ENCODE measurements around the gene MTAP. TPM values are rescaled to one million over a fixed set of nuclear protein-coding genes. Genes with fewer than 3 reads are reported as not detected.
A peak's percentile ranks its signal among the peaks of the same experiment; 100 is the strongest.

Gene MTAP
- total and polyA plus RNA-seq, 2 of the 13 experiments (the other 11 are each of a cell fraction or from before 2014, with no cell fraction given): 16.7 to 51.2 TPM

DNA sequence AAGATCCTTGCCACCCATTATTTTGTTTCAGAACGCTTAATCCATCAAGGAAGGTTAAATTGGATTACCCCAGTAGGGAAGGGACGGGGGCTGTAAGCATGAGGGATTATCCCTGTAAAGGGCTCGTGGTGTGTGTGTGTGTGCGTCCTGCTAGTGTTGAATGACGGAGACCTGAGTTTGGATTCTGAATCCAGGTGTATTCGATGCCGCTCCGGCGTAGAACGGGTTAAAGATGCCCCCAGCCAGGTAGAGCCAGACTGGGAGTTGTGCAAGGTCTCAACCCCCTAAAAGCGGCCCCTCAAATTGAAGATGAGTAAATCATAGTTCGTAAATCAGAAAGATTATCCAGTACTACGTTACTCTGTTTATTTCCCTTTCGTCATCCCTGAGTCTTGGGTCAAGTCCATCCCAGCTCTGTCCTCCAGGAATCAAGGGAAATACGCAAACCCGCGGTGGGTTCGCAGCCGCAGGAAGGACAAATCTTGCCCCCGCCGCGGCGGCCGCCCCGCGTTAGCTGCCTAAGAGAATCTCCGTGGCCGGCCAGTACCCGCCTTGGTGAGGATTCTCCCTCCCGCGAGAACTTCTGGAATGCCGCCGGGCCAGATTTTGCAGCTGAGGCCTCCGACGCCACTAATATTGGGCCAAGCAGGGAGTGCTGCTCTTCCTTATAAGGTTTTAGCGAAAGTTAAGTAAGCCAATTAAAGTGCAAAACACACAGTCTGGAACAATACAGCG lies 586 bp upstream of the MTAP start (continued):
- TF ChIP-seq, protein P1, sequence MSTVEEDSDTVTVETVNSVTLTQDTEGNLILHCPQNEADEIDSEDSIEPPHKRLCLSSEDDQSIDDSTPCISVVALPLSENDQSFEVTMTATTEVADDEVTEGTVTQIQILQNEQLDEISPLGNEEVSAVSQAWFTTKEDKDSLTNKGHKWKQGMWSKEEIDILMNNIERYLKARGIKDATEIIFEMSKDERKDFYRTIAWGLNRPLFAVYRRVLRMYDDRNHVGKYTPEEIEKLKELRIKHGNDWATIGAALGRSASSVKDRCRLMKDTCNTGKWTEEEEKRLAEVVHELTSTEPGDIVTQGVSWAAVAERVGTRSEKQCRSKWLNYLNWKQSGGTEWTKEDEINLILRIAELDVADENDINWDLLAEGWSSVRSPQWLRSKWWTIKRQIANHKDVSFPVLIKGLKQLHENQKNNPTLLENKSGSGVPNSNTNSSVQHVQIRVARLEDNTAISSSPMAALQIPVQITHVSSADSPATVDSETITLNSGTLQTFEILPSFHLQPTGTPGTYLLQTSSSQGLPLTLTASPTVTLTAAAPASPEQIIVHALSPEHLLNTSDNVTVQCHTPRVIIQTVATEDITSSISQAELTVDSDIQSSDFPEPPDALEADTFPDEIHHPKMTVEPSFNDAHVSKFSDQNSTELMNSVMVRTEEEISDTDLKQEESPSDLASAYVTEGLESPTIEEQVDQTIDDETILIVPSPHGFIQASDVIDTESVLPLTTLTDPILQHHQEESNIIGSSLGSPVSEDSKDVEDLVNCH (CRISPR knock-in tag; IDR thresholded peaks at IDR 0.05): no peak
- TF ChIP-seq, protein P2, sequence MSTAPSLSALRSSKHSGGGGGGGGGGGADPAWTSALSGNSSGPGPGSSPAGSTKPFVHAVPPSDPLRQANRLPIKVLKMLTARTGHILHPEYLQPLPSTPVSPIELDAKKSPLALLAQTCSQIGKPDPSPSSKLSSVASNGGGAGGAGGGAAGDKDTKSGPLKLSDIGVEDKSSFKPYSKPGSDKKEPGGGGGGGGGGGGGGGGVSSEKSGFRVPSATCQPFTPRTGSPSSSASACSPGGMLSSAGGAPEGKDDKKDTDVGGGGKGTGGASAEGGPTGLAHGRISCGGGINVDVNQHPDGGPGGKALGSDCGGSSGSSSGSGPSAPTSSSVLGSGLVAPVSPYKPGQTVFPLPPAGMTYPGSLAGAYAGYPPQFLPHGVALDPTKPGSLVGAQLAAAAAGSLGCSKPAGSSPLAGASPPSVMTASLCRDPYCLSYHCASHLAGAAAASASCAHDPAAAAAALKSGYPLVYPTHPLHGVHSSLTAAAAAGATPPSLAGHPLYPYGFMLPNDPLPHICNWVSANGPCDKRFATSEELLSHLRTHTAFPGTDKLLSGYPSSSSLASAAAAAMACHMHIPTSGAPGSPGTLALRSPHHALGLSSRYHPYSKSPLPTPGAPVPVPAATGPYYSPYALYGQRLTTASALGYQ (CRISPR knock-in tag; IDR thresholded peaks at IDR 0.05): no peak
- no peak for TF ChIP-seq SMAD9 (CRISPR knock-in tag; IDR thresholded peaks at IDR 0.05)
- TF ChIP-seq HMG20B (CRISPR knock-in tag; conservative IDR thresholded peaks at IDR 0.05): no peak
- TF ChIP-seq ZNF674 (CRISPR knock-in tag; IDR thresholded peaks at IDR 0.05; ENCODE audit: low read depth): 0 out of 2 replicates have a peak, but pooled peaks have one; percentile 12
- TF ChIP-seq ELF4 (CRISPR knock-in tag; IDR thresholded peaks at IDR 0.05; ENCODE audit: borderline replicate concordance): no peak
- TF ChIP-seq ZC3H13 (CRISPR knock-in tag; IDR thresholded peaks at IDR 0.05): no peak
- no peak for TF ChIP-seq ZBTB7A (CRISPR knock-in tag; IDR thresholded peaks at IDR 0.05)
- TF ChIP-seq ZBTB42 (CRISPR knock-in tag; IDR thresholded peaks at IDR 0.05): no peak
- TF ChIP-seq PHF20 (CRISPR knock-in tag; IDR thresholded peaks at IDR 0.05): no peak
- no peak for TF ChIP-seq ZNF550 (CRISPR knock-in tag; IDR thresholded peaks at IDR 0.05; ENCODE audit: borderline replicate concordance)
- 0 out of 2 replicates have a peak, but pooled peaks have one; percentile 19 for TF ChIP-seq RFXAP (CRISPR knock-in tag; IDR thresholded peaks at IDR 0.05; ENCODE audit: borderline replicate concordance)
- TF ChIP-seq SCMH1 (CRISPR knock-in tag; IDR thresholded peaks at IDR 0.05; ENCODE audit: borderline replicate concordance): no peak
- TF ChIP-seq ZSCAN31 (CRISPR knock-in tag; IDR thresholded peaks at IDR 0.05; ENCODE audit: low read depth): no peak
- TF ChIP-seq DR1 (CRISPR knock-in tag; IDR thresholded peaks at IDR 0.05): no peak
- no peak for TF ChIP-seq SRSF1 (optimal IDR thresholded peaks at IDR 0.05; ENCODE audit: low read depth, low read length)
- no peak for TF ChIP-seq ZNF780A (CRISPR knock-in tag; IDR thresholded peaks at IDR 0.05)
- no peak for TF ChIP-seq ZEB1 (IDR thresholded peaks at IDR 0.05; ENCODE audit: insufficient replicate concordance, low read depth)
- TF ChIP-seq SIX1 (CRISPR knock-in tag; IDR thresholded peaks at IDR 0.05; ENCODE audit: borderline replicate concordance): no peak
- no peak for TF ChIP-seq HNRNPH1 (optimal IDR thresholded peaks at IDR 0.05; ENCODE audit: low read depth, low read length)
- 0 out of 2 replicates have a peak, but pooled peaks have one; percentile 17 for TF ChIP-seq REPIN1 (CRISPR knock-in tag; IDR thresholded peaks at IDR 0.05; ENCODE audit: borderline replicate concordance, low read depth)
- no peak for TF ChIP-seq HOXA7 (CRISPR knock-in tag; IDR thresholded peaks at IDR 0.05)
- no peak for TF ChIP-seq ZFP82 (CRISPR knock-in tag; IDR thresholded peaks at IDR 0.05; ENCODE audit: borderline replicate concordance)
- TF ChIP-seq SKI (IDR thresholded peaks at IDR 0.05; ENCODE audit: partially characterized antibody): no peak
- peak; percentile 13; the same call in 1 of the 2 replicates for TF ChIP-seq ZNF605 (CRISPR knock-in tag; IDR thresholded peaks at IDR 0.05)
